Measurements from ENCODE around the gene CCHCR1.

GRCh38 chr6:31092769-31093505 is 64.7 kb downstream of the CCHCR1 start:
- TF ChIP-seq CTCF (IDR thresholded peaks at IDR 0.05; ENCODE audit: insufficient read depth, low read length), result no peak
- TF ChIP-seq GABPA (IDR thresholded peaks at IDR 0.05; ENCODE audit: low read depth), result no peak
- TF ChIP-seq POLR2AphosphoS5 (IDR thresholded peaks at IDR 0.05; ENCODE audit: low read depth), result no peak
